ENCODE data around the gene MAP6. TPM values are rescaled to one million over a fixed set of nuclear protein-coding genes. Genes with fewer than 3 reads are reported as not detected.

MAP6 gene
- total RNA-seq, 1 donor from 2014 or later, result 1.8 TPM

DNA sequence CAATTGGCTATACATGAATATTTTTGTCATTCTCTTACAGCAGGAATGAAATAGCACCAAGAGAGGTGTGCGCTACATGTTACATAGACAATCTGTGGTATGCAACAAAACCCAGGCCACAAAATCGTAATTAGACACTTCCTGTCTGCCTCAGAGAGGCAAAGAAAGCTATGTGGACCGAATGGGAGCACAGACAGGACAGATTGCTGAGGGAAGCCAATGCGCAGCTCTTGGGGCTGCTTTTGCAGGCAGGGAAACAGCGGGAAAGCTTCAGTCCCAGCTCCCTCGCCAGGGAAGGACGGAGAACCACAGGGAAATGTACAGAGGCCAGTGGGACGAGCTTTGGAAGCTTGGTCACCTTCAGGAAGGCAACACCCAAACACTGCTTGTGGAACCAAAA lies 65.9 kb downstream of the MAP6 start:
- no peak for TF ChIP-seq CTCF (conservative IDR thresholded peaks at IDR 0.05; ENCODE audit: low read depth, low read length)
- no peak for DNase-seq (ENCODE audit: low read depth)
- H3K4me3 ChIP-seq (ENCODE audit: low read depth, low read length), result no peak overlapping the region

DNA sequence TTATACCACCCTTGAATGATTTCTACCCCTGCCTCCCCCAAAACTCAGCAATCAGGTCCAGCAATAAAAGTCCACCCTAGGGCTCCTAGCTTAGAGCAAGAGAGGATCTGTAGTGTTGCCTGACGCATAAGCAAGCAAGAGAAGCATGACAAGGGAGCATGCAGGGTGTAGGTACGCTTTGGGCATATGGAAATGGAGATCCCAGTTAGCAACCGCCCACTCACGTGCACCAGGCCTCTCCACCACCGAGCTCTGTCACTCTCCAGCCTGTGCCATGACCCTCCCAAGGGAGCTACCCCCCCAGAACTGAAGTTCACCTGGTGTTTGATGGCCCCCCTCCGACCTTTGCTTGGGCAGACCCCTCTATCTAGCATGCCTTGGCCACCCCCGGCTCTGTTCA lies 67.3 kb downstream of the MAP6 start:
- no peak overlapping the region for H3K4me3 ChIP-seq (ENCODE audit: low read depth, low read length)
- no peak for TF ChIP-seq CTCF (conservative IDR thresholded peaks at IDR 0.05; ENCODE audit: low read depth, low read length)
- DNase-seq (ENCODE audit: low read depth), result no peak

- no peak for TF ChIP-seq CTCF (conservative IDR thresholded peaks at IDR 0.05; ENCODE audit: low read depth, low read length)
- no peak overlapping the region for H3K4me3 ChIP-seq (ENCODE audit: low read depth, low read length)
- DNase-seq (ENCODE audit: low read depth), result no peak
These were observed 68.5 kb downstream of the MAP6 start for GRCh38 chr11:75600356-75600755.

DNA sequence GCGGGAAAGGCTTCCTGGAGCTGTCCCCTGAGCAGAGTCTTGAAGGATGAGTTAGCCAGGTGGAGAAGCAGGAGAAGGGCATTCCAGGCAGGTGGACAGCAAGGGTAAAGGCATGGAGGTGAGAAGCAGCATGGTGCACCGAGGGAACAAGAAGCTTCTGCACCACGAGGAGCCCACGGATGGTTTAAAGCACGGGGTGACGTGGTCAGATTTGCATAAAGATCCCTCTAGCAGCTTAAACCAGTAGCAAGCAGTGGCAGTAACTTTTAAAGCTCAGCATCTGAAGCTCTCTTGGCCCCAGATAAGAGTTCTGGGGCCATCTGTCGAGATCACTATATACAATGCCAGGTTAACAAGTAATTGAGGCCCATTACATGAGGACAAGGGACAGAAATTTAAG lies 69.9 kb downstream of the MAP6 start:
- H3K4me3 ChIP-seq (ENCODE audit: low read depth, low read length), result no peak overlapping the region
- DNase-seq (ENCODE audit: low read depth), result no peak
- no peak for TF ChIP-seq CTCF (conservative IDR thresholded peaks at IDR 0.05; ENCODE audit: low read depth, low read length)

DNA sequence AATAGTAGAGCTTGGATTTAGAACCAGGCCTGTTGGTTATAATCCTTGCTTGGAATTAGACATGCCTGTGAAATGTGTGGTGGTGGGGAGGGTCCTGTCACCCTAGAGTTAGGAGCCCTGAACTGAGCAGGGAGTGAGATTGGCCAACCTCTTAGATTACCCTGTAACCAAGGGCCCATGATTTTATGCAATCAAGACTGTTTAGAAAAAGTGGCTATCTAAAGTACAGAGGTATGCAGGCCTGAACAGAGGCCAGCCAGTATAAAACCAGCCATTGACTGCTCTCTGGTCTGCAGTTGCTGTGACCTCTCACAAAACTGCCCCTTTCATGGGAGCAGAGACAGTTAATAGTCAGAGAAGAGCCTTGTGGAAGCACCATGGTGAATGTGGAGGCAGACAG lies 70.6 kb downstream of the MAP6 start:
- no peak for DNase-seq (ENCODE audit: low read depth)
- no peak for TF ChIP-seq CTCF (conservative IDR thresholded peaks at IDR 0.05; ENCODE audit: low read depth, low read length)
- H3K4me3 ChIP-seq (ENCODE audit: low read depth, low read length), result no peak overlapping the region

- H3K4me3 ChIP-seq (ENCODE audit: low read depth, low read length), result no peak overlapping the region
- no peak for DNase-seq (ENCODE audit: low read depth)
- peak; percentile 75 for TF ChIP-seq CTCF (conservative IDR thresholded peaks at IDR 0.05; ENCODE audit: low read depth, low read length)
These were observed 71.2 kb downstream of the MAP6 start for GRCh38 chr11:75597636-75598035.

DNA sequence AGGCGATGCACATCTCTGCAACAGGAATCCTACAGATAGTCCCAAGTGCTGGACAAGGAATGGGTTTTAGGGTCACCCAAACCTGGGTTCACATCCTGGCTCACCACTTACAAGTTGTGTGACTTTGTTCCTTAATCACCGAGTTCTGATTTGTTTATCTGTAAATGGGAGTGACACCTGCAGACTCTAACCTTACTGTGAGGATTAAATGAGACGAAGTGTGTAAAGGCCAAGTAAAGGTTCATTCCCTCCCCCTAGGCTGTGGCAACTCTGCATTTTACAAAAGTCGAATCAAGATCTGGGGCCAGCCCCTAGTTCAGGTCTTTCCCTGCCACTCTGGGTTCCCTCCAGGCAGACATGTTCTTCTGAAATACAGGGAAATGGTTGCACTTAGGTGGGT lies 71.9 kb downstream of the MAP6 start:
- TF ChIP-seq CTCF (conservative IDR thresholded peaks at IDR 0.05; ENCODE audit: low read depth, low read length), result no peak
- H3K4me3 ChIP-seq (ENCODE audit: low read depth, low read length), result no peak overlapping the region
- no peak for DNase-seq (ENCODE audit: low read depth)
